GM23248 (cell line): Measurements from ENCODE around the gene GSN.

Source experiments
- EZH2 ChIP-seq: fragments of 200-600 bp; sonication (generic); IDR thresholded peaks from 2 replicates; pipeline ENCODE4 v1.6.1; 2018; ENCODE audit warnings: antibody characterized with exemption, mild to moderate bottlenecking; ENCODE audit not compliant: insufficient read depth, poor library complexity, severe bottlenecking
- EZH2phosphoT487 ChIP-seq: fragments of 200-600 bp; sonication (generic); IDR thresholded peaks from 2 replicates; pipeline ENCODE4 v1.6.1; 2018; ENCODE audit warnings: antibody characterized with exemption, moderate library complexity, mild to moderate bottlenecking, low read depth; ENCODE audit not compliant: insufficient read depth

GRCh38 chr9:121308765-121309164 is 40.8 kb downstream of the GSN start:
- no peak for TF ChIP-seq EZH2phosphoT487
- no peak for TF ChIP-seq EZH2
